Pons (tissue), 1 donor: ENCODE results near the gene SPATA13.

Experiments
- DNase-seq: peaks from one replicate; pipeline ENCODE4 v3.0.0-alpha.2; 2016; ENCODE audit warnings: low spot score

SPATA13 gene

GRCh38 chr13:24252136-24252535 is 91.6 kb downstream of the SPATA13 start:
- no peak for DNase-seq

GRCh38 chr13:24253520-24254145 is 93.1 kb downstream of the SPATA13 start:
- DNase-seq, result no peak

GRCh38 chr13:24254146-24254841 is 93.8 kb downstream of the SPATA13 start:
- no peak for DNase-seq

- no peak for DNase-seq
These were observed 97.0 kb downstream of the SPATA13 start for GRCh38 chr13:24257497-24257896.

GRCh38 chr13:24261566-24261965 is 101.0 kb downstream of the SPATA13 start:
- DNase-seq, result no peak

GRCh38 chr13:24263632-24264031 is 103.1 kb downstream of the SPATA13 start:
- no peak for DNase-seq

DNA sequence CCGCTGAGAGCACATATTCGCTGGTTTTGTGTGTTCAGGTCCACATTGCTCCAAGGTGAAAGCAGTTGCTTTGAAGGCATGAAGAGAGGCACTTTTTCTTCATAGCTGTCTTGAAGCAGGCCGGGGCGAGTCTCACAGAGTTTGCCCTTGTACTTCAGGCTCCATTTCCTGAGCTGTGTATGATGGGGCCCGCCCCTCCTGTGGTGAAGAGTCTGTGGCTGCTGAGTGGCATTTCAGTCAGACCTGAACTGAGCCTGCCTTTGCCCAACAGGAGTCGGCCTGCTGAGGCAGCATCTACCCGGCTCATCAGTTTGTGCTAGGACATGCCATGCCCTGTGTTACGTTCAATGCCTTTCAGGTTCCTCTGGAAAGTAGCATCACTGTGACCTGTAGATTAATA is 104.5 kb downstream of the SPATA13 start:
- DNase-seq, result no peak

GRCh38 chr13:24265453-24265852 is 104.9 kb downstream of the SPATA13 start:
- DNase-seq, result no peak

GRCh38 chr13:24267274-24267673 is 106.8 kb downstream of the SPATA13 start:
- DNase-seq, result no peak

DNA sequence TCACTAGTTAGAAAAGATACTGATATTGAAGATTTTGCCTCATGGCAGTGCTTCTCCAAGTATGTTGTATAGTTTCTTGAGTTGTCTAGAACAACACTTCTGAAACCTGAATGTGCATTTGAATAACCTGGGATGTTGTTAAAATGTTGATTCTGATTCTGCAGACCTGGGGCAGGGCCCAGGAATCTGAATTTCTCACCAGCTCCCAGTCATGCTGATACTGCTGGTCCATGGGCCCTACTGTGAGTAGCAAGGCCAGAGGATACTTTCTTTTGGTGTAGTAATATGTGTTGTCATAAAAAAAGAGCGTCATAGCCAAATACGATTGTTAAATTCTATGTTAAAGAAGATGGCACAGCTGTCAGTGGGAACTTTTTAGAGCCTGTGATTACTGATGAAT is 107.3 kb downstream of the SPATA13 start:
- no peak for DNase-seq

GRCh38 chr13:24269821-24270220 is 109.3 kb downstream of the SPATA13 start:
- no peak for DNase-seq

DNA sequence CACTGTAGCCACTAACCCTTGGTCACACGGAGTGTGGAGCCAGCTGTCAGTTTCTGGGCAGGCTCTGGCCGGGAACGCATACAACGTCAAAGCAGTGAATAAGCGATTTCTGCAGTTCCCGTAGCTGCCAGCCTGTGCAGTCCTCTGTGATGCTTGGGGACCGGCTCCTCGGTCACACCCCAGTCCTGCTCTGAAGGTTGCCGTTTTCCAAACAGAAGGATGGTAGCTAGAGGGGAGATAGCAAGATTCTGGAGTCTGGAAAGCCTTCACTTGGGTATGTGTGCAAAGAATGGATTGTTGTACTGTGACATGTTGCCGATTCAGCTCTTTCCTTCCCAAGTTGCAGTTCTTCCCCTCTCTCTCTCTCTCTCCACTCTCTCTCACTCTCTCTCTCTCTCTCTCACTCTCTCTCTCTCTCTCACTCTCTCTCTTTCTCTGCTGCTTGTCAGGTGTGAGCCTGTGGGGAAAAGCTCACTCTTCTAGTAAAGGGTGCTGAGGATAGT is 110.2 kb downstream of the SPATA13 start:
- DNase-seq, result peak; percentile 89

DNA sequence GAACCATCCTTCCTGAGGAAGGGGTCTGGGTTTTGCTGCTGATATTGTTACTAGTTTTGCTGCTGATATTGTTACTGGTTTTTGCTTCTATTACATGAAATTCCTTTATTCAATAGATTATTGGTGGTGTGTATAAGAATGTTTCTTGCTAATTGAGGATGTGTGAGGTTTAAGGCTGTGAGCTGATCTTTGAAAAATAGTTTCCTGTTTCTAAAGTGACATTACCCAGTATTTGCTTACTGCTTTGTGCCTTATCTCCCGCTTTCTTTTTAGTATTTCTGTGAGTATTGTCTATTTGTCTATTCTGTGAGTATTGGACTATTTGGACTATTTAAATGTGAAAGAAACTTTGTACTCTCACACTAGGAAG is 110.7 kb downstream of the SPATA13 start:
- DNase-seq, result no peak

DNA sequence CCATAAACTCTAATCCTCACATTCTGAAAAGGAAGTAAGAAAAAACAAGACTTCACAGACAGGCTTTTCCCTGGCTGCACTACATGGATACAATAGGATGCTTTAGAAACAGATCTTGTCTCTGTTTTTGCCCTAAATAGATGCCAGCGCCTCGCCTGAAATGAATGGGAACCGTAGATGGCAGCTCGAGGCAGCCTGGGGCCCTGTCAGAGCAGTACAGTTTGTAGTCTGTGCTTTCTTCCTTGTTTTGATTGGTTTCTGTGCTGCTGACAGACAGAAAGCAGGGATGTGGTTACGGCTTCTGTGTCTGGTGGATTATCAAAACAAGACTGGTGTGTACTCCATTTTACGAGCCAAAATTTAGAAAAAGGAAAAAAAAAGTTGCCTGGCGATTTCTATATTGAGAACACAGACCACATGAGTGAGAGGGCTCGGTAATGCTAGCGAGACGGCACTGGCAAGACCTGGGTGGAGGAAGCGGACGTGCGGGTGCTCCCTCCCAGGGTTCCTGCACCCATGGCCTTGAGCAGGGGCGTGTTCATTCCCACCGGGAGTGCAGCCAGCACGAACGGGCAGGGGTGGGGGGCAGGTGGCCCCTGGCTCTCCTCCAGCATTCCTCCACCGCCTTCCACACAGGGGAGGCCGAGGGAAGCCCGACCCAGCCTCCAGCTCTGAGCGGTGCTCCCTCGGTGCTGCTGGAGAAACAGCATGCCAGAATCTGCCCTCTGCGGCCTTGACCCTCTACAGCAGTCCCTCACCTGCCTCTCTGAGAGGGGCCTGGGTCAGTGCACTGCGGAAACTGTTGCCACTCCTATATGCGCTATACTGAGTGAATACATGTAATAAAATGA is 111.3 kb downstream of the SPATA13 start:
- DNase-seq, result peak; percentile 96

DNA sequence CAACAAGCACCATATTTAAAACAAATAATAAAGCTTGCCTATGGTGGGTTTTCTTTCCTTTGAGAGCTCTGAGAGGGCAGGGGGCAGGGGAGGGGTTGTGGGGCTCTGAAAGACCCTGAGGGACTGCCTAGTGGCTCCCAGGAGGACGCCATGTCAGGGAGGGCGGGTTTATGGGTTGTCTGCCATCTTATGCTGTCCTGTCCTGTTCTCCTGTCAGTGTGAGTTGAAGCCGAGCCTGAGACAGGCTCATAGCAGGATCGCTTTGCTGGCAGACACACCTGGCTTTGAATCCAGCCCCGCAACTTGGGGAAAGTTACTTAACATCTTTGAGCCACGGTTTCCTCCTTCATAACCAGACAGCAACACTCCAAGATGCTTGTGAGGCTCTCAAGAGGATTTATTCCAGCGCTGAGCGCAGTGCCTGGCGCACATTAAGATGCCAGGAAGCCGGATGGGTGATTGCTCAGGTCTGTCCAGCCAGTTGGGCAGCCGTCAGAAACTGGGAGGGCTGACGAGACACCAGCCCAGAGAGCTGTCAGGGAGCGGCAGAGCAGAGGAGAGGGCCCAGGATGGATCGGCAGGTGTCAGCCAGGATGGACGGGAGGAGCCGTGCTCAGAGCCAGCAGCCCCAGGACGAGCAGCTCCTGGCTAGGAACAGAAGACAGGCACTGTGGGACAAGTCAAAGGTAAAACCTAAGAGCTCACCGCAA is 112.1 kb downstream of the SPATA13 start:
- no peak for DNase-seq

- DNase-seq, result no peak
These were observed 113.4 kb downstream of the SPATA13 start for GRCh38 chr13:24273926-24274325.

- DNase-seq, result peak; percentile 86
These were observed 114.0 kb downstream of the SPATA13 start for GRCh38 chr13:24274452-24275021.

- no peak for DNase-seq
These were observed 114.5 kb downstream of the SPATA13 start for GRCh38 chr13:24275041-24275440.

DNA sequence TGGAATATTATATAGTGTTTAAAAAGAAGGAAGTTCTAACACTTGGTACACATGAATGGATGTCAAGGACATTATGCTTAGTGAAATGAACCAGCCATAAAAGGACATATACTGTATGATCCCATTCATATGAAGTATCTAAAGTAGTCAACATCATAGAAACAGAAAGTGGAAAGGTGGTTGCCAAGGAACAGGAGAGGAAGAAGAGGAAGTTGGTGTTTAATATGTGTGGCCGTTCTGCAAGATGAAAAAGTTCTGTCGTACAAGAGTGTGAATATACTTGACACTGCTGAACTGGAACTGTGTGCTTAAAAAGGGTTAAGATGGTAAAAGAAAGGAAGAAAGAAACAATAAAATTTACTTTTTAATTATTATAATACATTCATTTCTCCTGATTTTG is 115.8 kb downstream of the SPATA13 start:
- DNase-seq, result peak; percentile 58

GRCh38 chr13:24276861-24277260 is 116.3 kb downstream of the SPATA13 start:
- no peak for DNase-seq

- no peak for DNase-seq
These were observed 117.2 kb downstream of the SPATA13 start for GRCh38 chr13:24277761-24278160.
